Ascending aorta (tissue), 2 donors: Measurements from ENCODE around the gene PROK2. TPM values are rescaled to one million over a fixed set of nuclear protein-coding genes. Genes with fewer than 3 reads are reported as not detected.

ENCODE experiments used
- DNase-seq, 2 donors: peaks; one replicate each; pipeline ENCODE4 v3.0.0-alpha.2; 2019; ENCODE audit warnings: low spot score in 2 of 2
- H3K27ac ChIP-seq, 2 donors: fragments of 200-600 bp; sonication (generic); one replicate each; pipeline ENCODE4 v1.5.1; 2016 to 2017; ENCODE audit warnings: mild to moderate bottlenecking in 1 of 2
- H3K27me3 ChIP-seq: fragments of 200-600 bp; sonication (generic); one replicate; pipeline ENCODE4 v1.5.1; 2017
- H3K36me3 ChIP-seq, 2 donors: fragments of 200-600 bp; sonication (generic); one replicate each; pipeline ENCODE4 v1.5.1; 2016
- H3K4me1 ChIP-seq, 2 donors: fragments of 200-600 bp; sonication (generic); one replicate each; pipeline ENCODE4 v1.5.1; 2016 to 2017; ENCODE audit warnings: mild to moderate bottlenecking in 1 of 2
- H3K4me3 ChIP-seq, 2 donors: fragments of 200-600 bp; sonication (generic); one replicate each; pipeline ENCODE4 v1.5.1; 2016 to 2017; ENCODE audit warnings: mild to moderate bottlenecking in 1 of 2
- H3K9me3 ChIP-seq, 2 donors: fragments of 200-600 bp; sonication (generic); one replicate each; pipeline ENCODE4 v1.5.1; 2016
- CTCF ChIP-seq, 3 experiments: fragments of 200-600 bp in 2 of 3; fragments of 450-650 bp in 1 of 3; sonication (generic) in 2 of 3; IDR thresholded peaks; one replicate each; pipeline ENCODE4 v1.5.1; 2016 to 2019; ENCODE audit warnings: antibody characterized with exemption in 3 of 3, mild to moderate bottlenecking in 1 of 3, moderate library complexity in 1 of 3
- intact Hi-C: fragments of 100-400 bp; cut with DNase I; formaldehyde crosslinking; loops from one replicate; pipeline ENCODE4 v1.15.1; 2023
- total RNA-seq: library from RNA; depleted of rRNA; stranded (reverse); fragments of >200 nt; gene quantifications from one replicate; pipeline ENCODE4 v1.1.0, GENCODE V29; 2016

Gene PROK2
- total RNA-seq, 1 donor from 2014 or later: not detected

- Histone ChIP-seq H3K27me3 (peaks cover 26% of the 10 kb centered on the region), H3K27ac (no peak overlapping the region), H3K36me3 (no peaks in the 10 kb centered on the region), H3K9me3 (no peaks in the 10 kb centered on the region), H3K4me1 (peaks cover 4 to 9% of the 10 kb centered on the region in 2 donors), H3K4me3 (no peak overlapping the region)
- no peak for TF ChIP-seq CTCF (IDR thresholded peaks at IDR 0.05)
- no peak for DNase-seq
- intact Hi-C loops: no loop called here
Observed at GRCh38 chr3:71783152-71783551, 1.8 kb downstream of the PROK2 start.

- H3K27ac ChIP-seq: no peak overlapping the region
- TF ChIP-seq CTCF (IDR thresholded peaks at IDR 0.05): no peak
- no peak for DNase-seq
Observed at GRCh38 chr3:71780430-71780829, 4.5 kb downstream of the PROK2 start.

DNA sequence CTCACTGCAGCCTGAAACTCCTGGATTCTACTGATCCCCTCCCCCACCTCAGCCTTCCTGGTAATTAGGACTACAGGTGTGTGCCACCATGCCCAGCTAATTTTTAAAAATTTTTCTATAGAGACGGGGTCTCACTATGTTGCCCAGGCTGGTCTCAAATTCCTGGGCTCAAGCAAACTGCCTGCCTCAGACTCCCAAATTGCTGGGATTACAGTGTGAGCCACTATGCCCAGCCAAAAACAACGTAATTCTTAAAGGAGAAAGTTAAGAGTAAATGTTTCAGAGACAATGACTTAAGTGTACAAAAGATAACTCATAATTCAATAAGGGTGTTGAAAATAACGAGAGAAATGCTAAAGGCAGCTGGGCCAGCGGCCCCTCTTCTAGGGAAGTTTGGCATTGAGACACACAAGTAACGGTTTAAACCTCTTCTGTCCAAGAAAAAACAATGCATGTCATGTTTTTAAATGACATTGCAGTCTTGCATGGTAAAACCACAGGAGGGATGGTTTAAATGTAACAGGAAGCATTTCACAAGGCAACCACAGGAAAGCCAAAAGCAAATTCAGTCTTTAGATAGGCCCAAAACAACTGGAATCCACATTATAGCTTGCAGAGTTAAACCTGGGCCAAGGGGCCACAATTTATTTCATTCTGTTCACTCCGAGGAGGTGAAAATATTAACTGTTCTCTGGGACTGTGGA, 5.1 kb downstream of the PROK2 start:
- Histone ChIP-seq H3K36me3 (no peaks in the 10 kb centered on the region), H3K4me1 (peaks cover 3 to 8% of the 10 kb centered on the region in 2 donors), H3K4me3 (no peak overlapping the region), H3K27ac (no peak overlapping the region), H3K9me3 (no peaks in the 10 kb centered on the region), H3K27me3 (peaks cover 26% of the 10 kb centered on the region)
- DNase-seq: no peak
- intact Hi-C loops: no loop called here
- TF ChIP-seq CTCF (IDR thresholded peaks at IDR 0.05): no peak

More at GRCh38 chr3:71780430-71780829, 4.5 kb downstream of the PROK2 start:
- Histone ChIP-seq H3K4me3 (no peak overlapping the region), H3K36me3 (no peaks in the 10 kb centered on the region), H3K9me3 (no peaks in the 10 kb centered on the region), H3K27me3 (peaks cover 26% of the 10 kb centered on the region), H3K4me1 (peaks cover 4 to 9% of the 10 kb centered on the region in 2 donors)
- intact Hi-C loops: no loop called here

- no peak for DNase-seq
- Histone ChIP-seq H3K4me3 (no peak overlapping the region), H3K9me3 (no peaks in the 10 kb centered on the region), H3K27ac (no peak overlapping the region), H3K4me1 (no peaks in the 10 kb centered on the region), H3K36me3 (no peaks in the 10 kb centered on the region), H3K27me3 (peaks cover 17% of the 10 kb centered on the region)
- no peak for TF ChIP-seq CTCF (IDR thresholded peaks at IDR 0.05)
- intact Hi-C loops: no loop called here
Observed at GRCh38 chr3:71778353-71778752, 6.6 kb downstream of the PROK2 start.

DNA sequence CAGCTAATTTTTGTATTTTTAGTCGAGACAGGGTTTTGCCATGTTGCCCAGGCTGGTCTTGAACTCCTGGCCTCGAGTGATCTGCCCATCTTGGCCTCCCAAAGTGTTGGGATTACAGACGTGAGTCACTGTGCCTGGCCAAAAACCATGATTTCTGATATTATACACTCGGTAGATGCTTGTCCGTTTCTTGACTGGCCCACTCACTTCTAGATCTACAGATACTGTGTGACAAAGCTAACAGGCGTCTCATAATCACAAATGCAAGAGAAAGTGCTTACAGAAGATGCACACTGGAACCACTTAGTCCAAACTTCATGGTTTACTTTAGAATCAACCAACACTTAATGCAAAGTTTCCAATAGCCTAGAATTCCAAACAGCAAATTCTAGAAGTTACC, 8.4 kb downstream of the PROK2 start:
- Histone ChIP-seq H3K4me1 (no peaks in the 10 kb centered on the region), H3K27ac (no peak overlapping the region), H3K27me3 (peaks cover 2% of the 10 kb centered on the region), H3K4me3 (no peak overlapping the region), H3K36me3 (no peaks in the 10 kb centered on the region), H3K9me3 (no peaks in the 10 kb centered on the region)
- DNase-seq: no peak
- intact Hi-C loops: no loop called here
- TF ChIP-seq CTCF (IDR thresholded peaks at IDR 0.05): no peak
